K562 (cell line): ENCODE results near the gene CCN5. TPM values are rescaled to one million over a fixed set of nuclear protein-coding genes. Genes with fewer than 3 reads are reported as not detected.

Source experiments
- ATAC-seq: fragments of 200-7000 bp; cut with Tn5 transposase; 3 replicates; pipeline ENCODE4 v1.9.1; 2020; ENCODE audit warnings: moderate library complexity
- BruUV-seq: library from RNA; stranded (reverse); fragments of 400-500 nt; replicated peaks from 2 replicates; lab custom pipeline; 2021; lab: Mats Ljungman, UMichigan
- CTCF ChIA-PET: fragments of 300-600 bp; formaldehyde crosslinking; extraction: SDS; loops from one replicate; lab custom pipeline; 2021; ENCODE audit warnings: low intra/inter-chr PET ratio; lab: Yijun Ruan, JAX
- POLR2A ChIA-PET: fragments of 300-600, 350-650 bp; sonication (Branson Sonifier 250); formaldehyde crosslinking; extraction: SDS; loops from one replicate; lab custom pipeline; 2021; ENCODE audit warnings: antibody characterized with exemption, inconsistent platforms; lab: Yijun Ruan, JAX
- DNase-seq, 4 experiments: peaks; one replicate each; pipeline versions ENCODE4 v3.0.0 to v3.0.0-alpha.2; 2011 to 2018; ENCODE audit warnings: low spot score in 3 of 4, mixed read lengths in 3 of 4; ENCODE audit errors: extremely low read depth in 1 of 4
- FAIRE-seq: peaks from 2 replicates; lab custom pipeline; 2011; peaks lifted over from hg19 to GRCh38; lab: Jason Lieb, UNC
- H2AFZ ChIP-seq: 2 replicates; pipeline ENCODE4 v1.6.0; 2011; ENCODE audit warnings: low read depth, low read length, control low read depth, inconsistent platforms
- H3K27ac ChIP-seq: fragments of 200-600 bp; 3 replicates; pipeline ENCODE4 v1.8.0; 2011; ENCODE audit warnings: low read depth, mild to moderate bottlenecking, control low read depth, inconsistent platforms, low read length, moderate library complexity, mixed read lengths; ENCODE audit errors: extremely low read depth
- H3K27me3 ChIP-seq, 2 experiments: fragments of 300-600 bp in 1 of 2; 2 replicates in 1 of 2; 3 replicates in 1 of 2; pipeline versions ENCODE4 v1.6.0 to v1.8.0; 2011; ENCODE audit warnings: inconsistent platforms in 2 of 2, low read length in 2 of 2, mild to moderate bottlenecking in 1 of 2, mixed read lengths in 1 of 2, moderate library complexity in 1 of 2; ENCODE audit not compliant: control insufficient read depth in 2 of 2, insufficient read depth in 2 of 2
- H3K36me3 ChIP-seq: fragments of 300-600 bp; 3 replicates; pipeline ENCODE4 v1.8.0; 2011; ENCODE audit warnings: mild to moderate bottlenecking, low read length, inconsistent platforms; ENCODE audit not compliant: control insufficient read depth, insufficient read depth
- H3K4me1 ChIP-seq, 2 experiments: fragments of 200-600 bp in 1 of 2; replicated peaks in 1 of 2; 2 replicates in 1 of 2; 3 replicates in 1 of 2; pipeline versions ENCODE4 v1.5.1 to v1.8.0; 2011; ENCODE audit warnings: inconsistent platforms in 2 of 2, low read length in 2 of 2, mild to moderate bottlenecking in 1 of 2, mixed read lengths in 1 of 2, moderate library complexity in 1 of 2; ENCODE audit not compliant: control insufficient read depth in 2 of 2, insufficient read depth in 2 of 2
- H3K4me2 ChIP-seq: 2 replicates; pipeline ENCODE4 v1.6.1; 2011; ENCODE audit warnings: low read length, control low read depth, inconsistent platforms, mixed read lengths; ENCODE audit not compliant: insufficient read depth
- H3K4me3 ChIP-seq: fragments of 200-600 bp; sonication (generic), shearing (Covaris generic); 2 replicates; pipeline ENCODE4 v1.5.1; 2016; ENCODE audit warnings: control low read depth, inconsistent platforms
- H3K79me2 ChIP-seq: fragments of 200-600 bp; 3 replicates; pipeline ENCODE4 v1.8.0; 2011; ENCODE audit warnings: low read length, inconsistent platforms; ENCODE audit not compliant: control insufficient read depth, insufficient read depth
- H3K9ac ChIP-seq, 2 experiments: 2 replicates each; pipeline versions ENCODE4 v1.6.0 to v1.6.1; 2011; ENCODE audit warnings: low read depth in 2 of 2, low read length in 2 of 2, control low read depth in 1 of 2, inconsistent platforms in 1 of 2, mild to moderate bottlenecking in 1 of 2, mixed read lengths in 1 of 2; ENCODE audit not compliant: insufficient read depth in 1 of 2
- H3K9me1 ChIP-seq: one replicate; pipeline ENCODE4 v1.6.0; 2011; ENCODE audit warnings: inconsistent platforms, mild to moderate bottlenecking, low read length, moderate library complexity; ENCODE audit not compliant: control insufficient read depth, insufficient read depth
- H3K9me3 ChIP-seq: replicated peaks from 2 replicates; pipeline ENCODE4 v1.5.1; 2011; ENCODE audit warnings: low read depth, low read length, inconsistent platforms; ENCODE audit not compliant: control insufficient read depth, insufficient read depth
- H4K20me1 ChIP-seq: replicated peaks from 2 replicates; pipeline ENCODE4 v1.6.1; 2011; ENCODE audit warnings: low read length, inconsistent platforms, mixed read lengths; ENCODE audit not compliant: control insufficient read depth, insufficient read depth
- CBFB ChIP-seq: sonication (generic); formaldehyde crosslinking; IDR thresholded peaks from 2 replicates; pipeline ENCODE4 v1.4.0; 2020; ENCODE audit warnings: mild to moderate bottlenecking, missing genetic modification reagents
- DNMT1 ChIP-seq: fragments of 450-650 bp; IDR thresholded peaks from 2 replicates; pipeline ENCODE4 v1.6.1; 2016; ENCODE audit warnings: antibody characterized with exemption, mild to moderate bottlenecking
- ETV1 ChIP-seq: fragments of 450-650 bp; conservative IDR thresholded peaks from 2 replicates; pipeline ENCODE4 v1.6.1; 2016; ENCODE audit warnings: missing genetic modification characterization, control low read depth, low read depth, missing compliant biosample characterization
- FOXA1 ChIP-seq: fragments of 450-650 bp; IDR thresholded peaks from 2 replicates; pipeline ENCODE4 v1.6.1; 2016; ENCODE audit warnings: mild to moderate bottlenecking, borderline replicate concordance
- HMG20A ChIP-seq: fragments of 450-650 bp; formaldehyde crosslinking; conservative IDR thresholded peaks from 2 replicates; pipeline ENCODE4 v1.4.0; 2020; ENCODE audit warnings: mild to moderate bottlenecking, mixed read lengths
- HOMEZ ChIP-seq: fragments of 250-450 bp; sonication (Bioruptor Pico); IDR thresholded peaks from 2 replicates; pipeline ENCODE4 v1.4.0; 2020; ENCODE audit warnings: mild to moderate bottlenecking, moderate library complexity
- NBN ChIP-seq: fragments of 450-650 bp; IDR thresholded peaks from 2 replicates; pipeline ENCODE4 v1.6.1; 2016; ENCODE audit warnings: low read depth, mild to moderate bottlenecking
- NCOA1 ChIP-seq: fragments of 450-650 bp; IDR thresholded peaks from 2 replicates; pipeline ENCODE4 v1.6.1; 2016; ENCODE audit warnings: low read depth
- NFXL1 ChIP-seq: fragments of 450-650 bp; formaldehyde crosslinking; IDR thresholded peaks from 2 replicates; pipeline ENCODE4 v1.4.0; 2021; ENCODE audit warnings: mild to moderate bottlenecking
- NR2F6 ChIP-seq: fragments of 450-650 bp; formaldehyde crosslinking; IDR thresholded peaks from 2 replicates; pipeline ENCODE4 v1.4.0; 2020; ENCODE audit warnings: mild to moderate bottlenecking
- TCF7L2 ChIP-seq: fragments of 150-350 bp; IDR thresholded peaks from 2 replicates; pipeline ENCODE4 v1.6.1; 2016; ENCODE audit warnings: low read depth, mild to moderate bottlenecking, low read length, moderate library complexity
- ZC3H8 ChIP-seq: fragments of 450-650 bp; IDR thresholded peaks from 2 replicates; pipeline ENCODE4 v1.6.1; 2017
- ZNF280B ChIP-seq: fragments of 250-450 bp; sonication (Bioruptor Pico); IDR thresholded peaks from 2 replicates; pipeline ENCODE4 v1.5.1; 2021; ENCODE audit warnings: mild to moderate bottlenecking
- ZNF431 ChIP-seq: sonication (generic); formaldehyde crosslinking; IDR thresholded peaks from 2 replicates; pipeline ENCODE4 v1.8.0; 2022; ENCODE audit warnings: mild to moderate bottlenecking, missing genetic modification reagents
- ZNF609 ChIP-seq: sonication (generic); formaldehyde crosslinking; IDR thresholded peaks from 2 replicates; pipeline ENCODE4 v1.8.1; 2023; ENCODE audit warnings: missing genetic modification reagents, mild to moderate bottlenecking, borderline replicate concordance
- whole genome bisulfite sequencing: fragments of 100-300 bp; shearing (Covaris generic); methylation state at CpG from one replicate; pipeline ENCODE4 v1.1.6; 2016; ENCODE audit warnings: low coverage, mixed read lengths; ENCODE audit not compliant: insufficient coverage; ENCODE audit errors: missing lambda C conversion rate; 5-methylcytosine and 5-hydroxymethylcytosine counted together
- in situ Hi-C: fragments of 300-500 bp; cut with MboI; formaldehyde crosslinking; loops from 4 replicates; pipeline ENCODE4 v1.15.0; 2018; ENCODE audit warnings: inconsistent platforms, mixed read lengths
- intact Hi-C: fragments of 100-400 bp; cut with micrococcal nuclease; formaldehyde crosslinking; loops from 2 replicates; pipeline ENCODE4 v1.14.2; 2022
- polyA plus RNA-seq, 8 experiments: library from polyadenylated mRNA; depleted of rRNA in 4 of 8; stranded (reverse) in 5 of 8; unstranded in 3 of 8; fragments of >200 nt; fragmentation: Nextera tagmentation in 2 of 8; fragmentation: Illumina TruSeq in 1 of 8; extraction: Ambion mirVana in 2 of 8; extraction: Trizol in 1 of 8; gene quantifications; 2 replicates each; pipeline versions ENCODE4 v1.2.1 to v1.2.3, GENCODE V29; 2011 to 2014; ENCODE audit warnings: inconsistent platforms in 1 of 8, missing spikeins in 1 of 8
- total RNA-seq, 7 experiments: library from RNA; depleted of rRNA in 6 of 7; stranded (reverse); fragments of >200 nt in 6 of 7; fragmentation: Illumina TruSeq in 2 of 7; extraction: Trizol in 2 of 7; gene quantifications; 2 replicates each; pipeline versions ENCODE4 v1.2.1 to v1.2.3, GENCODE V29; 2011 to 2021; ENCODE audit warnings: low replicate concordance in 1 of 7

CCN5 gene
- total and polyA plus RNA-seq, 9 of the 15 experiments (the other 6 are each of a cell fraction or from before 2014, with no cell fraction given) = not detected

GRCh38 chr20:44688053-44688625 lies 27.0 kb upstream of the CCN5 start:
- Histone ChIP-seq H3K4me1 (no peaks in the 10 kb centered on the region; a peak in 1 of 5 replicates), H3K9me3 (no peaks in the 10 kb centered on the region; the same call in 1 of the 2 replicates), H3K27me3 (peaks cover 10 to 15% of the 10 kb centered on the region in 2 experiments; a peak in 3 of 5 replicates), H4K20me1 (no peaks in the 10 kb centered on the region; the same call in 1 of the 2 replicates), H3K4me3 (no peak overlapping the region), H3K9me1 (no peaks in the 10 kb centered on the region), H3K9ac (no peak overlapping the region), H3K4me2 (no peak overlapping the region), H3K79me2 (no peaks in the 10 kb centered on the region), H3K27ac (no peak overlapping the region), H3K36me3 (no peaks in the 10 kb centered on the region), H2AFZ (no peak overlapping the region)
- CTCF ChIA-PET = interaction anchor here (5.8 kb wide), 1 partner anchor 45 kb away, joined by 58 read pairs; no protein-coding TSS in a partner anchor
- under 1% methylated on average over 7 of the region's 7 CpGs for WGBS
- in situ Hi-C loops = loop anchor here (5.0 kb wide), 2 partner anchors 54 to 179 kb away; no protein-coding TSS in a partner anchor
- POLR2A ChIA-PET = interaction anchor here (0.6 kb wide), 1 partner anchor 429 kb away, joined by 3 read pairs; no protein-coding TSS in a partner anchor
- no peak for ATAC-seq
- DNase-seq = no peak
- BruUV-seq = no TSS peak
- intact Hi-C loops = no loop called here
- no peak for FAIRE-seq
- no peak for TF ChIP-seq ZNF280B
- TF ChIP-seq TCF7L2 = no peak
- no peak for TF ChIP-seq ZC3H8
- no peak for TF ChIP-seq NR2F6 (CRISPR knock-in tag)
- TF ChIP-seq FOXA1 = no peak
- no peak for TF ChIP-seq NBN
- no peak for TF ChIP-seq ETV1 (tag)
- no peak for TF ChIP-seq CBFB (CRISPR knock-in tag)
- no peak for TF ChIP-seq NCOA1
- TF ChIP-seq HMG20A (CRISPR knock-in tag) = no peak
- TF ChIP-seq ZNF431 (CRISPR knock-in tag) = no peak
- TF ChIP-seq HOMEZ (CRISPR knock-in tag) = no peak
- no peak for TF ChIP-seq ZNF609 (CRISPR knock-in tag)
- TF ChIP-seq NFXL1 (CRISPR knock-in tag) = no peak
- no peak for TF ChIP-seq DNMT1
